Subcutaneous abdominal adipose tissue (tissue), 5 donors: ENCODE results near the gene TIMM22.
A peak's percentile ranks its signal among the peaks of the same experiment; 100 is the strongest.
"Not testable (repeated sequence)": the region's sequence is repeated elsewhere in the genome, so short reads cannot be mapped to it uniquely, and the experiment has no call there.

Experiments
- H3K27ac ChIP-seq: one replicate; pipeline ENCODE4 v1.7.0; 2013; ENCODE audit warnings: low read depth, mild to moderate bottlenecking, inconsistent platforms, low read length, moderate library complexity
- H3K27me3 ChIP-seq, 5 donors: one replicate each; pipeline ENCODE4 v1.7.0; 2013; ENCODE audit warnings: low read length in 5 of 5, inconsistent platforms in 1 of 5; ENCODE audit not compliant: control insufficient read depth in 5 of 5, insufficient read depth in 4 of 5
- H3K36me3 ChIP-seq, 5 donors: one replicate each; pipeline ENCODE4 v1.7.0; 2013; ENCODE audit warnings: low read length in 5 of 5; ENCODE audit not compliant: control insufficient read depth in 5 of 5, insufficient read depth in 5 of 5
- H3K4me1 ChIP-seq, 5 donors: one replicate each; pipeline ENCODE4 v1.7.0; 2013; ENCODE audit warnings: low read length in 5 of 5, mild to moderate bottlenecking in 3 of 5, moderate library complexity in 1 of 5; ENCODE audit not compliant: control insufficient read depth in 5 of 5, insufficient read depth in 5 of 5
- H3K4me3 ChIP-seq, 5 donors: one replicate each; pipeline ENCODE4 v1.7.0; 2013; ENCODE audit warnings: low read length in 5 of 5, low read depth in 1 of 5
- H3K9ac ChIP-seq, 5 donors: one replicate each; pipeline ENCODE4 v1.7.0; 2013; ENCODE audit warnings: low read length in 5 of 5, mild to moderate bottlenecking in 4 of 5, moderate library complexity in 3 of 5
- H3K9me3 ChIP-seq, 5 donors: one replicate each; pipeline ENCODE4 v1.7.0; 2013; ENCODE audit warnings: low read length in 5 of 5; ENCODE audit not compliant: control insufficient read depth in 5 of 5
- donor health status: healthy.
- donor health status: healthy.
- donor health status: healthy.
- donor health status: healthy.
- donor health status: healthy.

Gene TIMM22

GRCh38 chr17:996554-997344 is at the start of gene TIMM22:
TIMM22 (plus strand) TSS chr17:997129; CDS start chr17:997143, 14 bp downstream.
- H3K9me3 ChIP-seq = peaks cover 0 to 3% (median 0%) of the 10 kb centered on the region in 5 donors
- peak within 1 kb of the TSS; percentile 90 for H3K27ac ChIP-seq
- no peaks in the 10 kb centered on the region for H3K27me3 ChIP-seq
- H3K36me3 ChIP-seq = peaks cover 0 to 24% (median 22%) of the 10 kb centered on the region in 5 donors
- peak within 1 kb of the TSS; percentile 87 to 99 (median 96) for H3K9ac ChIP-seq
- peak within 1 kb of the TSS; percentile 77 to 98 (median 95) for H3K4me3 ChIP-seq
- H3K4me1 ChIP-seq = peaks cover 4 to 29% (median 24%) of the 10 kb centered on the region in 5 donors

- Histone ChIP-seq H3K9me3 (no peaks in the 10 kb centered on the region), H3K4me3 (no peak overlapping the region), H3K27me3 (peaks cover 0 to 5% (median 0%) of the 10 kb centered on the region in 5 donors), H3K27ac (no peak overlapping the region), H3K36me3 (peaks cover 0 to 3% (median 0%) of the 10 kb centered on the region in 5 donors), H3K9ac (no peak overlapping the region), H3K4me1 (peaks cover 0 to 8% (median 4%) of the 10 kb centered on the region in 5 donors)
Measured at GRCh38 chr17:948284-948852, 48.6 kb upstream of the TIMM22 start.

DNA sequence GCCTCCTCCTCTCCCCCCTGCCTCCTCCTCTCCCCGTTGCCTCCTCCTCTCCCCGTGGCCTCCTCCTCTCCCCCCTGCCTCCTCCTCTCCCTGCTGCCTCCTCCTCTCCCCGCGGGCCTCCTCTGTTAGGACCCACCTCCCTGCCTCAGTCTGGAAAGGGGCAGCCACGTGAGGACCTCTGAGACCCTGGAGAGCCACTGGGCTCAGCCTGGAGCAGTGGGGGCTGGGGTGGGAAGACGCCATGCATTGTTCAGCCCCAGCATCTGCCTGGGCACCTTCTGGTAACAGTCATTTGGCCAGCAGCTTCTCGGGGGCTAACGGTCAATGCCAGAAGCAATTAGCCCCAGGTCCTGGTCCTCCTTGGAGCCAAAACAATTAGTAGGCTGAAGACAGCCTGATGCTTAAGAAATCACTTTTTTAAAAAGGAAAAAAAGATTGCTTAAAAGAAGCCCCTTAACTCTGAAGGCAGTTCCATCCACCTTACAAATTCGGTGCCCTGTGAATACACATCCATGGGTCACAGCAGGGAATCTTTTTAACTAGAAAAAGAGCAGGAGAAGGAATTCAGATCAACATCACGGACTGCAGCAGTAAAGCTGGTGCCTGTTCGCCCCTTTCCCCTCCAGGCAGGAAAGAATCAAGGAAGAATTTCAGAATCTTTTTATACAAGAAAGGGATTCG is 47.2 kb upstream of the TIMM22 start:
- Histone ChIP-seq H3K9me3 (no peaks in the 10 kb centered on the region), H3K9ac (no peak overlapping the region), H3K4me3 (no peak overlapping the region), H3K4me1 (peaks cover 0 to 11% (median 4%) of the 10 kb centered on the region in 5 donors), H3K27me3 (peaks cover 0 to 5% (median 0%) of the 10 kb centered on the region in 5 donors), H3K36me3 (peaks cover 0 to 3% (median 0%) of the 10 kb centered on the region in 5 donors), H3K27ac (no peak overlapping the region)

GRCh38 chr17:951325-952132 is 45.4 kb upstream of the TIMM22 start:
- no peak overlapping the region for H3K9ac ChIP-seq
- H3K9me3 ChIP-seq = no peaks in the 10 kb centered on the region
- no peak overlapping the region for H3K27ac ChIP-seq
- H3K36me3 ChIP-seq = peaks cover 0 to 3% (median 0%) of the 10 kb centered on the region in 5 donors
- H3K4me3 ChIP-seq = no peak overlapping the region
- peaks cover 0 to 11% (median 4%) of the 10 kb centered on the region in 5 donors for H3K4me1 ChIP-seq
- peaks cover 0 to 5% (median 0%) of the 10 kb centered on the region in 5 donors for H3K27me3 ChIP-seq

DNA sequence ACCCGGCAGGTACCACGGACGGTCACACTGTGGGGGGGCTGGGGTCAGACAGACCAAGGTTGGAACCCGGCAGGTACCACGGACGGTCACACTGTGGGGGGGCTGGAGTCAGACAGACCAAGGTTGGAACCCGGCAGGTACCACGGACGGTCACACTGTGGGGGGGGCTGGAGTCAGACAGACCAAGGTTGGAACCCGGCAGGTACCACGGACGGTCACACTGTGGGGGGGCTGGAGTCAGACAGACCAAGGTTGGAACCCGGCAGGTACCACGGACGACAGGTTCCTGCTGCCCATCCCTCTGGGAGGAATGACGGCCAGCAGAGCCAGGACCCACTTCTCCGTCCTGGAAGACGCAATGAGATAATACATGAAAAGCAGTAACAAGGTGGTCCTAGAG is 44.3 kb upstream of the TIMM22 start:
- peaks cover 0 to 11% (median 4%) of the 10 kb centered on the region in 5 donors for H3K4me1 ChIP-seq
- not testable (repeated sequence) for H3K36me3 ChIP-seq, H3K9ac ChIP-seq, H3K4me3 ChIP-seq, H3K27ac ChIP-seq, H3K27me3 ChIP-seq, H3K9me3 ChIP-seq

GRCh38 chr17:953767-954166 is 43.2 kb upstream of the TIMM22 start:
- Histone ChIP-seq H3K36me3 (no peaks in the 10 kb centered on the region), H3K9me3 (no peaks in the 10 kb centered on the region), H3K27ac (no peak overlapping the region), H3K27me3 (peaks cover 0 to 5% (median 0%) of the 10 kb centered on the region in 5 donors), H3K4me1 (peaks cover 0 to 11% (median 4%) of the 10 kb centered on the region in 5 donors), H3K9ac (no peak overlapping the region), H3K4me3 (no peak overlapping the region)

DNA sequence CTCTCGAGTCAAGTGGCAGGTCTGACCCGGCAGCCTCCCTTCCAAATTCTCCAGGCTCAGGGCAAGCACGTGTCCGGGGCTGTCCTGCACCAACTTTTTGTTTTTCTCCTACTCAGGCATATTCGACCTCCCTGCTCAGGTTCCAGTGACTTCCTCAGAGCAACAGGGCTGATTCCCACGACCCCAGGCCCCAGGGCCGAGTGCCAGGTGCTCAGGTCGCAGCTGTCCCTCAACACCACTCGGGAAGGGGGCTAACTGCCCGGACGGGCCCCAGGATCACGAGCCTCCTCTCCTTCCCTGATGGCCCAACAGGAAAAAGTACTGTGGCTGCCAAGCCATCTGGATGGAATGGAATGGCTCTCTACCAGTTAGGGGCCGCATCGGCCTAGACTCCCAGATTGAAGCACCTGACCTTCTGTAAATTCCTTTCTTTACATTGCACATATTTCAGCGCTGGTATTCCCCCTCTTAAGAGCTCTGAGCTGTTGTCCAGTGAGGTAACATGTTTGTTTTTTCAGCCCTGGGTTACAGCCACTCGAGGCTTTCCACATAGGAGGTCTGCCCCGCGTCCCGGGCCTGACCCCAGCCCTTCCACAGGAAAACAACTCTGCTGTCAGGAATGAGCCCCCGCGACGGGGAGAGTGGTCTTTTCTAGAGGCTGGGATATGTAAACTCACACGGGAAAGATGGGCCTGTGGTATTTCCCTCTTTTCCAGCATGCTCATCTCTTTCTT is 42.3 kb upstream of the TIMM22 start:
- no peaks in the 10 kb centered on the region for H3K36me3 ChIP-seq
- H3K9ac ChIP-seq = no peak overlapping the region
- no peak overlapping the region for H3K27ac ChIP-seq
- H3K4me1 ChIP-seq = peaks cover 0 to 11% (median 4%) of the 10 kb centered on the region in 5 donors
- H3K4me3 ChIP-seq = no peak overlapping the region
- no peaks in the 10 kb centered on the region for H3K9me3 ChIP-seq
- H3K27me3 ChIP-seq = peaks cover 0 to 5% (median 0%) of the 10 kb centered on the region in 5 donors

DNA sequence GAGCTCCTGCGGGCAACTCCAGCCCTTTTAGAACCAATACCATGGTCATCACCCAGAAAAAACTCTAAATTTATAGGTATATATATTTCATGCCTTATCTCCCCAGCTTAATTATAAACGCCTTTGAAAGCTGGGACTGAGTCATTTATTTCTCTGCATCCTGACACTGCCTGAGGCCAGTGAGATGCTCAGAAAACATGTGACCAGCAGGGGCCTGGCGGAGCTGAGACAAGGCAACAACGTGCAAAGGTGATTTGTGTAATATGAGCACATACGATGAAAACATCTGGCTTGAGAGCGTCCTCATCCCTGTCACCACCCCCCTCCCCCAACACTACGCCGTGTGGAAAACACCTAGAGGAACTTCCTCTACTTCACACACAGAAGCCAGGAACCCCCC is 40.0 kb upstream of the TIMM22 start:
- Histone ChIP-seq H3K4me1 (peaks cover 0 to 6% (median under 1%) of the 10 kb centered on the region in 5 donors), H3K4me3 (no peak overlapping the region), H3K27me3 (peaks cover 0 to 1% (median 0%) of the 10 kb centered on the region in 5 donors), H3K36me3 (no peaks in the 10 kb centered on the region), H3K9me3 (no peaks in the 10 kb centered on the region), H3K27ac (no peak overlapping the region), H3K9ac (no peak overlapping the region)

GRCh38 chr17:957856-958421 is 39.0 kb upstream of the TIMM22 start:
- no peak overlapping the region for H3K9ac ChIP-seq
- H3K9me3 ChIP-seq = no peaks in the 10 kb centered on the region
- no peaks in the 10 kb centered on the region for H3K36me3 ChIP-seq
- no peaks in the 10 kb centered on the region for H3K27me3 ChIP-seq
- H3K4me1 ChIP-seq = peaks cover 0 to 5% (median 0%) of the 10 kb centered on the region in 5 donors
- no peak overlapping the region for H3K27ac ChIP-seq
- no peak overlapping the region for H3K4me3 ChIP-seq
